HG03060 (cell line): Measurements from ENCODE around the gene KSR2.

ENCODE experiments used
- ATAC-seq: cut with Tn5 transposase; IDR thresholded peaks from one replicate; pipeline ENCODE4 v1.9.1; 2021; ENCODE audit warnings: low read depth, moderate number of reproducible peaks; ENCODE audit not compliant: unreplicated experiment

KSR2 gene

GRCh38 chr12:117447665-117448366 lies 521.0 kb downstream of the KSR2 start:
- ATAC-seq, result no peak

- no peak for ATAC-seq
Measured at GRCh38 chr12:117444781-117445180, 524.0 kb downstream of the KSR2 start.

GRCh38 chr12:117441751-117442150 lies 527.0 kb downstream of the KSR2 start:
- ATAC-seq, result no peak

DNA sequence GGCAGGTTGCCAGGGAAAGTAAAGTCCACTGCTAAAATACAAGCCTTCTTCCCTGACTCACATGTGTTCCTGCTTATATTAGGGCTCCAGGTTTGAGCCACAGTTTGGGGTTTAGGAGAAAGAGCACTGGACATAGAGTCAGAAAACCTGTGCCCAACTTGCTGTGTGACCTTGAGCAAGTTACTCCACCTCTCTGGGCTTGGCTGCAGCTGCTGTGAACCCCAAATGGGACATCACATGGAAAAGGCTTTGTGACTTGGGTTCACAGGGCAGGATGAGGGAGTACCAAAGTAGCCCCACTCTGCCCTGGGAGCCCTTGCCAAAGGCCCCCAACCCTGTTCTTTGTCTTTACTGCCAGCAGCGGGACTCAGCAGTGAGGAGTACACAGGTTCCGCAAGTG lies 528.4 kb downstream of the KSR2 start:
- no peak for ATAC-seq

GRCh38 chr12:117439531-117440001 lies 529.2 kb downstream of the KSR2 start:
- ATAC-seq, result no peak

DNA sequence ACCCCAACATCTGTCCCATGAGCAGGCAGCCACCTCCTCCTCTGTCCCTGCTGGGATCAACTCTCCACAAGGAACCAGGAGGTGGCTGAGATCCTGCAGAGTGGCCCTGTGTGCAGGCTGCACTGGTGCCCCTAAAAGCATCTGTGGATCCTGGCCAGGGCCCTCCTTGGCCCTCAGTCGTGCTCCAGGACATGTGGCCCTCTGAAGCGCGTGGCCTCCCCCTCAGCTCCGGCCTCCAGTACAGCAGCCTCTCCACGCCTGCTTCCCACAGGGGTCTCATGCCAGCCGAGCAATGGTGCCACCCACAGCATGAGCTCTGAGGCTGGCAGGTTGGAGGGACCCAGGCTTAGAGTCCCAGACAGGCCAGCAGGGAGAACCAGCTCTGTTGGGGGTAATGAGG lies 530.0 kb downstream of the KSR2 start:
- no peak for ATAC-seq

- no peak for ATAC-seq
Measured at GRCh38 chr12:117437516-117438255, 531.1 kb downstream of the KSR2 start.

DNA sequence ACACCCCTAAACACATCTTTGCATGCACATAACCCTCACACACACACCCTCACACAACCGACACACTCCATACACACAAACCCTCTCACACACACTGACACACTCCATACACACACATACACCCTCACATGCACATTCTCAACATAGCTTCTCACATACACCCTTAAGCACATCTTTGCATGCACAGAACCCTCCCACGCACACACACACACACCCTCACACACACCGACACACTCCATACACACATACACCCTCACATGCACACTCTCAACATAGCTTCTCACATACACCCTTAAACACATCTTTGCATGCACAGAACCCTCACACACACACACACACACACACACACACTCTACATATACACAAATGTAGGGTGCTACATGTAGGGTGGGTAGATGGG lies 534.9 kb downstream of the KSR2 start:
- ATAC-seq, result no peak

DNA sequence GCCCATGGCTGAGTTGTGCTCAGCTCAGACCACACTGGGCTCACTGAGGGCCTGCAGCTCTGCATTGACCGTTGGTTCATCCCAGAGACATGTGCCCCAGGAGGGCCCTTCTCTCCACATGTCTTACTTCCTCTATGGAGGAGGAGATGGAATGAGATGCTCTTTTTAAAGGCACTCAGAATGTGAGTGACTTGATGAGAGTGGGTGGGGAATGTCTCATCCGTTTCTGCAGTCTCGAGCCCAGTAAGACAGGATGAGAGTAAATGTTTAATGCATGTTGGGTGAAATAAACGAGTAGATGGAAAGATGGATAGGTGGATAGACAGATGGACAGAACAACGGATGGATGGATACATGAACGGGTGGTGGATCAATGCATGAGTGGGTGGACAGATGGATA lies 538.5 kb downstream of the KSR2 start:
- no peak for ATAC-seq

DNA sequence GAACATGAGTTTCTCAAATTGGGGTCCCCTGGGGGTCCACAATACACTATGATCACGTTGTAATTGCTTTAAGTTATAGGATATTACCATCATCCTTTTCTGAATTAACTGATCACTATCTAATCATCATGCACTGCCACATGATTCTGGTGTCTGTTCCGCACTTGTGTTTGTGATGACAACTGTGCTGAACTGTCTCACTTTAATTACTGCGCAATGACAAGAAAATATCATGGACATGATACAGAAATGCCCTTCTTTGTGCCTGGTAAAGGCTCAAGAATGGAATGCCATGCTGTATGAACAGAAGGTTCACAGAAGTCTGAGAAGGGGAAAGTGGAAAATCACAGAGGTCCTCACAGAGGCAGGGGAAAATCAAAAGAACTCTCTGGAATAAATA lies 541.6 kb downstream of the KSR2 start:
- no peak for ATAC-seq

- no peak for ATAC-seq
Measured at GRCh38 chr12:117421987-117422386, 546.8 kb downstream of the KSR2 start.

DNA sequence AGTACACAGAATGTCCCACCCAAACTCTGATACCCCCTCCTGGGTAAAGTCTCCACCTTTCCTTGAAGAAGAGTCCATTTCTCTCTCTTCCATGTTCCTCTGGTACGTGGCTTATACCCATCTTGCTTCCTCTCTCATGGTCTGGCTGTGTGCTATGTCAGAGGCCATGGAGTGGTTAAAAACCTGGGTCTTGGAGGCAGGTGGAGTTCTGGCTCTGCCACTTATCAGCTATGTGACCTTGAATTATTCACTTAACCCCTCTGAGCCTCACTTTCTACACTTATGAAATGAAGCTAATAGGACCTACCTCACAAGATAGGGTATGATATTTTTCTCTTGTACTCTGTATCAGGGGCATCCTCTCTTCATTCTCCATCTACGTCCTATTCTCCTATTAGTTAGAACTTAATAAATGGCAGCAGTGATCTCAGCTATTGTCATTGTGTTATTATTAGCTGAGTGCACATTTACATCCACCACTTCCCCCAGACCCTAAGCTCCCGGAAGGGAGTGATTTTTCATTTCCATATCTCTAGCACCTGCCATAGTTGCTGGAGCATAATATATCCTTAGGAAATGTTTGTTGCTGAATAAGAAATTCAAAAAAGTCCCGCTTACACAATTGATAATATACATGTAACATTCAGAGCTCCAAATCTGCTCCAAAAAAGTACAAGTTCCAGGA lies 547.6 kb downstream of the KSR2 start:
- ATAC-seq, result no peak

DNA sequence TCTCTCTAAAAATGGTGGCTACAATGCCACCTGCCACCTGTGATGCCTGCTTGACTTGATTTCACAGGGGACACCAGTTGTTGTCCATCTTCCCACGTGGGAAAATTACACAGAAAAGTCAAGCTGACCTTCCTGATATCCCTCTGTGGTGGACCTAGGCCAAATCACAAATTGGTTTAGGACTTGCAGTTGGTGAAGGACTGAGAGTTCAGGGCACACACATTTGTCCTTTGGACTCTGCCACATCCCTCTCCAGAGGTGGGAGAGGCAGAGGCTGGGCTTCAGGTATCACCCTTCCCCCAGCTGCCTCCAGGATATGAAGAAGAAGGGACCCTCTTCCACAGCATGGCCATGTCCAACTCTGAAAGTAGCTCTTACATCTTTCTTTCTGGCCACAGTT lies 551.8 kb downstream of the KSR2 start:
- no peak for ATAC-seq

GRCh38 chr12:117412465-117413188 lies 556.2 kb downstream of the KSR2 start:
- no peak for ATAC-seq

DNA sequence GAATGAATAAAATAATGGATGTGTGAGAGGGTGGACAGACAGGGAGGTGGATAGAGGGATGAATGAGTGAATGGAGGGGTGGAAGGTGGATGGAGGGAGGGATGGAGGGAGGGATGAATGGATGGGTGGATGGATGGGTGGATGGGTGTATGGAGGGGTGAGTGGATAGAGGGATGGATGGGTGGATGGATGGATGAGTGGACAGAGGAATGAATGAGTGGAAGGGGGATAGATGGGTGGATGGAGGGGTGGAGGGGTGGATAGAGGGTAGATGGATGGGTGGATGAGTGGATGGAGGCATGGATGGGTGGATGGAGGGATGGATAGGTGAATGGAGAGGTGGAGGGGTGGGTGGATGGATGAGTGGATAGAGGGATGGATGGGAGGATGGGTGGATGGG lies 559.5 kb downstream of the KSR2 start:
- ATAC-seq, result no peak

DNA sequence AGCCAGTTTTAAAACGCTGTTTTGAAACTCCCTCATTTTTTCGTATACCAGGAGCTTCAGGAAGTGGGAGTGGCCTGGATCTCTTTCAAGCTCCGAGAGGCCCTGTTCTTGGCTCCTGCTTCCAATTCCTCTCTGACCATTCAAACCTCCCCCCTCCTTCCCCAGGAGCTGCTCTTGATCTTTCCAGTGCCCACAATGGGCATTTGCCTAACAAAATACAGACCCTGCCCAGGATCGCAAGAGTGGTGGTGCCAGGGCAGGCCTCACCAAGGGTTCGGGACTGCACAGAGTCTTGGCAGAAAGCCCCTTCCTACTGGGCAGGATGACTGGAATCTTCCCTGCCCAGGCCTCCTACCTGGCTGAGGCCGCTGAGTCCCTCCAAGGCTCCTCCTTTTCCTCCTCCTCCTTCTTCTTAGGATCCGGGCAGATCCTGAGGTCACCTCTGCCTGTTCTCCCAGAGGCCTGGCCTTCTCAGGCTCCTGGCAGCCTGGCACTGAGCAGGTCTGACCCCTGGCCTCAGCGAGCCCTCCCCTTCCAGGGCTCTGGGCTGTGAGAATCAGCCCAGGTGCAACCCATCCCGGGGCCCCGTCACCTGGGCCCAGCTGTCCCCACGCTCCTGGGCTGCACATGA lies 560.5 kb downstream of the KSR2 start:
- ATAC-seq, result no peak

GRCh38 chr12:117404940-117405339 lies 563.9 kb downstream of the KSR2 start:
- no peak for ATAC-seq

GRCh38 chr12:117404203-117404853 lies 564.5 kb downstream of the KSR2 start:
- no peak for ATAC-seq

DNA sequence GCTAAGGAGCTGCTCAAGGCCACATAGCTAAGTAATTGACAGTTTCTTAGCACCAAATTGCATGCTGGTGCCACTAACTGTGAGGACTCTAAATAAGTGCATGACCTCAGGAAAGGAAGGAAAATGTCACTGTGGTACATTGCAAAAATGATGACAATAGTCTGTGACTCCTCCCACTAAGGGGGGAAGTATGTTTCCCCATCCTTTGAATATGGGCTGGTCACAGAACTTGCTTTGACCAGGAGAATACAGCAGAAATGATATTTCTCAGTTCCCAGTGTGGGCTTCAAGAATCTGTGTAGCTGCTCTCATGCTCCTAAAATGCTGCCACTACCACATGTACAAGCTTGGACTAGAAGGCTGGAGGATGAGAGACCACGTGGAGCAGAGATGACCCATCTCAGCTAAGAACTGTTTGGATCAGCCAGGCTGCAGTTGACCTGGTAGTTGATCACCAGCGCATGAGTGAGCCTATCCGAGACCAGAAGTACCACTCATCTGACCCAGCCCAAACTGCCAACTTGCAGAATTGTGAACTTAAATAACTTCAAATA lies 565.1 kb downstream of the KSR2 start:
- ATAC-seq, result no peak
